ENCODE results near the gene SAMD4A. TPM values are rescaled to one million over a fixed set of nuclear protein-coding genes. Genes with fewer than 3 reads are reported as not detected.

The SAMD4A gene
- total RNA-seq, 1 experiment from 2014 or later, result 26.5 TPM

- no peak for TF ChIP-seq CTCF (conservative IDR thresholded peaks at IDR 0.05; ENCODE audit: low read depth, low read length)
- no peak for TF ChIP-seq EZH2 (IDR thresholded peaks at IDR 0.05; ENCODE audit: borderline replicate concordance, low read depth, low read length, poor library complexity, severe bottlenecking)
- intact Hi-C loops (cut with micrococcal nuclease; ENCODE audit: unreplicated experiment), result no loop called here
- BruUV-seq (replicated peaks), result no TSS peak
- Histone ChIP-seq H3K9me3 (ENCODE audit: low read depth, low read length, poor library complexity, severe bottlenecking) (no peaks in the 10 kb centered on the region), H3K27ac (ENCODE audit: low read depth, low read length, poor library complexity, severe bottlenecking) (no peak overlapping the region), H3K36me3 (ENCODE audit: insufficient read depth, low read length, poor library complexity, severe bottlenecking) (no peaks in the 10 kb centered on the region), H3K4me1 (ENCODE audit: insufficient read depth, low read length, poor library complexity, severe bottlenecking) (peaks cover 10% of the 10 kb centered on the region), H3K4me3 (ENCODE audit: low read depth, low read length, poor library complexity, severe bottlenecking) (no peak overlapping the region), H3K27me3 (replicated peaks; ENCODE audit: insufficient read depth, low read depth, low read length, poor library complexity) (no peaks in the 10 kb centered on the region)
- ChIA-PET CTCF (interaction anchor here (0.5 kb wide), 1 partner anchor 131 kb away, joined by 3 read pairs; no protein-coding TSS in a partner anchor), POLR2A (ENCODE audit: low non-redundant PET) (no interaction called here)
- DNase-seq (ENCODE audit: low spot score), result no peak
These were observed 128.3 kb downstream of the SAMD4A start for GRCh38 chr14:54695196-54695595.

GRCh38 chr14:54697001-54697400, 130.1 kb downstream of the SAMD4A start:
- H3K27me3 ChIP-seq (replicated peaks; ENCODE audit: insufficient read depth, low read depth, low read length, poor library complexity), result no peaks in the 10 kb centered on the region
- intact Hi-C loops (cut with micrococcal nuclease; ENCODE audit: unreplicated experiment), result no loop called here
- H3K27ac ChIP-seq (ENCODE audit: low read depth, low read length, poor library complexity, severe bottlenecking), result no peak overlapping the region
- BruUV-seq (replicated peaks), result no TSS peak
- DNase-seq (ENCODE audit: low spot score), result no peak
- H3K4me1 ChIP-seq (ENCODE audit: insufficient read depth, low read length, poor library complexity, severe bottlenecking), result peaks cover 10% of the 10 kb centered on the region
- ChIA-PET POLR2A (ENCODE audit: low non-redundant PET) (no interaction called here), CTCF (no interaction called here)
- no peaks in the 10 kb centered on the region for H3K36me3 ChIP-seq (ENCODE audit: insufficient read depth, low read length, poor library complexity, severe bottlenecking)
- H3K4me3 ChIP-seq (ENCODE audit: low read depth, low read length, poor library complexity, severe bottlenecking), result no peak overlapping the region
- TF ChIP-seq EZH2 (IDR thresholded peaks at IDR 0.05; ENCODE audit: borderline replicate concordance, low read depth, low read length, poor library complexity, severe bottlenecking), result no peak
- TF ChIP-seq CTCF (conservative IDR thresholded peaks at IDR 0.05; ENCODE audit: low read depth, low read length), result no peak
- no peaks in the 10 kb centered on the region for H3K9me3 ChIP-seq (ENCODE audit: low read depth, low read length, poor library complexity, severe bottlenecking)

- DNase-seq (ENCODE audit: low spot score), result no peak
- H3K27me3 ChIP-seq (replicated peaks; ENCODE audit: insufficient read depth, low read depth, low read length, poor library complexity), result no peaks in the 10 kb centered on the region
- no peaks in the 10 kb centered on the region for H3K36me3 ChIP-seq (ENCODE audit: insufficient read depth, low read length, poor library complexity, severe bottlenecking)
- H3K4me3 ChIP-seq (ENCODE audit: low read depth, low read length, poor library complexity, severe bottlenecking), result no peak overlapping the region
- ChIA-PET CTCF (no interaction called here), POLR2A (ENCODE audit: low non-redundant PET) (no interaction called here)
- TF ChIP-seq EZH2 (IDR thresholded peaks at IDR 0.05; ENCODE audit: borderline replicate concordance, low read depth, low read length, poor library complexity, severe bottlenecking) (no peak), CTCF (conservative IDR thresholded peaks at IDR 0.05; ENCODE audit: low read depth, low read length) (no peak)
- H3K9me3 ChIP-seq (ENCODE audit: low read depth, low read length, poor library complexity, severe bottlenecking), result no peaks in the 10 kb centered on the region
- intact Hi-C loops (cut with micrococcal nuclease; ENCODE audit: unreplicated experiment), result no loop called here
- H3K4me1 ChIP-seq (ENCODE audit: insufficient read depth, low read length, poor library complexity, severe bottlenecking), result peaks cover 10% of the 10 kb centered on the region
- no TSS peak for BruUV-seq (replicated peaks)
- no peak overlapping the region for H3K27ac ChIP-seq (ENCODE audit: low read depth, low read length, poor library complexity, severe bottlenecking)
These were observed 130.9 kb downstream of the SAMD4A start for GRCh38 chr14:54697803-54698202.
